ENCODE measurements around the gene VGLL4. TPM values are rescaled to one million over a fixed set of nuclear protein-coding genes. Genes with fewer than 3 reads are reported as not detected.

Gene VGLL4
- total RNA-seq, 1 experiment from 2014 or later, result 42.1 TPM

GRCh38 chr3:11604139-11604892 lies 39.4 kb downstream of the VGLL4 start:
- H2BK12ac ChIP-seq (ENCODE audit: insufficient read length, low read depth, low read length), result no peak overlapping the region
- peaks cover 14% of the 10 kb centered on the region; the same call in 1 of the 2 replicates for H3K79me2 ChIP-seq (ENCODE audit: insufficient read depth, low read length)
- no peak overlapping the region for H4K8ac ChIP-seq (replicated peaks; ENCODE audit: insufficient read length, low read depth, low read length)
- H3K27me3 Mint-ChIP-seq (ENCODE audit: low read depth), result no peaks in the 10 kb centered on the region
- H2BK15ac ChIP-seq (ENCODE audit: low read depth, low read length), result no peak overlapping the region
- H2BK20ac ChIP-seq (ENCODE audit: low read depth, low read length, poor library complexity, severe bottlenecking), result no peak overlapping the region
- H3K27me3 ChIP-seq (ENCODE audit: insufficient read depth, low read length), result no peaks in the 10 kb centered on the region
- H3K9me3 Mint-ChIP-seq, result no peaks in the 10 kb centered on the region
- H3K79me1 ChIP-seq (ENCODE audit: insufficient read depth, low read depth, low read length, poor library complexity, severe bottlenecking), result peaks cover 3% of the 10 kb centered on the region
- H2BK5ac ChIP-seq (ENCODE audit: insufficient read length, low read length), result no peak overlapping the region
- H3K23me2 ChIP-seq (ENCODE audit: insufficient read length, low read depth, low read length, poor library complexity, severe bottlenecking), result no peaks in the 10 kb centered on the region
- no peak overlapping the region for H3K56ac ChIP-seq (ENCODE audit: insufficient read length, low read depth, low read length)
- DNase-seq, result no peak
- no peak overlapping the region for H2AK5ac ChIP-seq (ENCODE audit: insufficient read length, low read length)
- WGBS (ENCODE audit: extremely low coverage, insufficient read length, low lambda C conversion rate), result no CpG with 5 or more reads among the region's 15 CpGs
- no peaks in the 10 kb centered on the region for H4K20me1 ChIP-seq (ENCODE audit: control insufficient read depth, insufficient read depth, insufficient read length)
- H3K27ac ChIP-seq (ENCODE audit: insufficient read length, low read depth, low read length), result no peak overlapping the region
- H3K4me3 Mint-ChIP-seq, result no peak overlapping the region
- no peak overlapping the region for H3K4me2 ChIP-seq (ENCODE audit: insufficient read depth, insufficient read length, low read length)
- H3K36me3 Mint-ChIP-seq (ENCODE audit: insufficient read depth in 1 of 3, low read depth in 3 of 3), result peaks cover 8 to 26% (median 17%) of the 10 kb centered on the region in 3 experiments
- H2BK120ac ChIP-seq (ENCODE audit: low read depth, low read length, poor library complexity, severe bottlenecking), result no peak overlapping the region
- H4K5ac ChIP-seq (ENCODE audit: insufficient read length, low read depth, low read length), result no peak overlapping the region
- H3T11ph ChIP-seq (ENCODE audit: low read length), result no peak overlapping the region
- TF ChIP-seq CTCF (conservative IDR thresholded peaks at IDR 0.05), result no peak
- peak overlapping the region; percentile 35 to 72 (median 56); a peak in 3 of 7 replicates for H3K27ac Mint-ChIP-seq
- no peak overlapping the region for H3K9ac ChIP-seq (ENCODE audit: extremely low read depth, insufficient read length, low read length)
- peaks cover 66 to 74% of the 10 kb centered on the region in 2 experiments for H3K4me1 Mint-ChIP-seq
- no peak overlapping the region for H4K91ac ChIP-seq (ENCODE audit: insufficient read length, low read depth, low read length)
- H3K9me3 ChIP-seq (ENCODE audit: control insufficient read depth, low read depth, low read length), result no peaks in the 10 kb centered on the region
- H3K4me1 ChIP-seq (ENCODE audit: insufficient read depth, low read length), result peaks cover 13% of the 10 kb centered on the region; the same call in 1 of the 2 replicates
- no peak overlapping the region for H3K4ac ChIP-seq (ENCODE audit: low read depth, low read length)
- H3K18ac ChIP-seq (ENCODE audit: insufficient read length, low read depth, low read length), result peak overlapping the region; percentile 72
- no peak overlapping the region for H2AFZ ChIP-seq (ENCODE audit: low read length)
- no peak overlapping the region for H3K23ac ChIP-seq (ENCODE audit: insufficient read length, low read depth, low read length)
- no peak overlapping the region for H3K14ac ChIP-seq (ENCODE audit: insufficient read depth, low read length)

All from H9 (cell line).